Muscle layer of duodenum (tissue), 2 donors: ENCODE results near the gene GATA1.

Source experiments
- H3K27ac ChIP-seq: one replicate; pipeline ENCODE4 v1.7.0; 2013; ENCODE audit warnings: mild to moderate bottlenecking, low read length
- H3K27me3 ChIP-seq: one replicate; pipeline ENCODE4 v1.7.0; 2013; ENCODE audit warnings: low read depth, mild to moderate bottlenecking, control low read depth, low read length
- H3K36me3 ChIP-seq, 2 donors: one replicate each; pipeline ENCODE4 v1.7.0; 2013; ENCODE audit warnings: low read length in 2 of 2, control low read depth in 1 of 2, mild to moderate bottlenecking in 1 of 2; ENCODE audit not compliant: insufficient read depth in 2 of 2, control insufficient read depth in 1 of 2
- H3K4me1 ChIP-seq, 2 donors: one replicate each; pipeline ENCODE4 v1.7.0; 2013; ENCODE audit warnings: low read length in 2 of 2, mild to moderate bottlenecking in 2 of 2, control low read depth in 1 of 2, moderate library complexity in 1 of 2; ENCODE audit not compliant: insufficient read depth in 2 of 2, control insufficient read depth in 1 of 2
- H3K4me3 ChIP-seq, 2 donors: one replicate each; pipeline ENCODE4 v1.7.0; 2013; ENCODE audit warnings: low read length in 2 of 2, low read depth in 1 of 2, mild to moderate bottlenecking in 1 of 2
- H3K9me3 ChIP-seq, 2 donors: one replicate each; pipeline ENCODE4 v1.7.0; 2013; ENCODE audit warnings: low read length in 2 of 2, control low read depth in 1 of 2, mild to moderate bottlenecking in 1 of 2; ENCODE audit not compliant: control insufficient read depth in 1 of 2
- donor health status: healthy.

Gene GATA1

GRCh38 chrX:48833542-48834138, 47.2 kb downstream of the GATA1 start:
- Histone ChIP-seq H3K27me3 (no peaks in the 10 kb centered on the region), H3K9me3 (no peaks in the 10 kb centered on the region), H3K4me1 (no peaks in the 10 kb centered on the region), H3K27ac (no peak overlapping the region), H3K36me3 (no peaks in the 10 kb centered on the region), H3K4me3 (no peak overlapping the region)

- Histone ChIP-seq H3K36me3 (no peaks in the 10 kb centered on the region), H3K4me1 (no peaks in the 10 kb centered on the region), H3K9me3 (no peaks in the 10 kb centered on the region), H3K27ac (no peak overlapping the region), H3K27me3 (no peaks in the 10 kb centered on the region), H3K4me3 (peak overlapping the region in 1 of 2 donors; percentile 37)
These were observed 48.0 kb downstream of the GATA1 start for GRCh38 chrX:48834383-48834709.

- H3K4me1 ChIP-seq, result no peaks in the 10 kb centered on the region
- H3K36me3 ChIP-seq, result no peaks in the 10 kb centered on the region
- peak within 1 kb of the TSS; percentile 35 to 37 for H3K4me3 ChIP-seq
- no peaks in the 10 kb centered on the region for H3K27me3 ChIP-seq
- H3K9me3 ChIP-seq, result no peaks in the 10 kb centered on the region
- H3K27ac ChIP-seq, result no peak within 1 kb of the TSS
These were observed 49.3 kb downstream of the GATA1 start, which contains the start of gene PCSK1N for GRCh38 chrX:48835524-48836329. TSS of gene PCSK1N (minus strand) at chrX:48835610. CDS start at chrX:48835532, 78 bp downstream.

- Histone ChIP-seq H3K4me3 (no peak overlapping the region), H3K27ac (no peak overlapping the region), H3K36me3 (no peaks in the 10 kb centered on the region), H3K9me3 (no peaks in the 10 kb centered on the region), H3K27me3 (no peaks in the 10 kb centered on the region), H3K4me1 (no peaks in the 10 kb centered on the region)
These were observed 53.3 kb downstream of the GATA1 start for GRCh38 chrX:48839686-48840085.
